NCI-H774 (cell line): ENCODE measurements around the gene CAPZA1.

ENCODE experiments used
- DNase-seq: peaks from one replicate; lab custom pipeline; 2025; lab: John Stamatoyannopoulos, UW

CAPZA1 gene

GRCh38 chr1:112701227-112702066, 81.8 kb downstream of the CAPZA1 start:
- DNase-seq = no peak

GRCh38 chr1:112702067-112702395, 82.4 kb downstream of the CAPZA1 start:
- DNase-seq = no peak

- no peak for DNase-seq
Measured at GRCh38 chr1:112702420-112703261, 83.0 kb downstream of the CAPZA1 start.

- DNase-seq = no peak
Measured at GRCh38 chr1:112703706-112704105, 84.1 kb downstream of the CAPZA1 start.

- DNase-seq = no peak
Measured at GRCh38 chr1:112704391-112704933, 84.8 kb downstream of the CAPZA1 start.

- peak; percentile 22 for DNase-seq
Measured at GRCh38 chr1:112704934-112705627, 85.4 kb downstream of the CAPZA1 start.

- peak; percentile 77 for DNase-seq
Measured at GRCh38 chr1:112706505-112707220, 87.0 kb downstream of the CAPZA1 start, which contains the start of gene RHOC. Gene RHOC, minus strand, starts transcription at chr1:112707127. Its CDS starts 3,328 bp downstream, at chr1:112703799.

GRCh38 chr1:112707221-112708001, 87.8 kb downstream of the CAPZA1 start:
- peak; percentile 80 for DNase-seq

GRCh38 chr1:112708002-112708448, 88.4 kb downstream of the CAPZA1 start:
- no peak for DNase-seq

GRCh38 chr1:112708489-112708888, 88.9 kb downstream of the CAPZA1 start:
- no peak for DNase-seq

GRCh38 chr1:112710159-112710558, 90.5 kb downstream of the CAPZA1 start:
- DNase-seq = no peak

GRCh38 chr1:112710586-112710985, 91.0 kb downstream of the CAPZA1 start:
- no peak for DNase-seq

GRCh38 chr1:112711041-112711440, 91.4 kb downstream of the CAPZA1 start:
- DNase-seq = no peak

- no peak for DNase-seq
Measured at GRCh38 chr1:112711670-112712069, 92.0 kb downstream of the CAPZA1 start.

- no peak for DNase-seq
Measured at GRCh38 chr1:112712191-112712590, 92.6 kb downstream of the CAPZA1 start.

GRCh38 chr1:112712701-112713128, 93.1 kb downstream of the CAPZA1 start:
- no peak for DNase-seq

- DNase-seq = no peak
Measured at GRCh38 chr1:112713466-112714312, 94.1 kb downstream of the CAPZA1 start.

GRCh38 chr1:112714313-112715263, 95.0 kb downstream of the CAPZA1 start:
- DNase-seq = no peak
